CD14-positive monocyte (primary cell): ENCODE results near the gene EEF1G. TPM values are rescaled to one million over a fixed set of nuclear protein-coding genes. Genes with fewer than 3 reads are reported as not detected.

Source experiments
- DNase-seq, 3 donors: peaks; one replicate each; pipeline ENCODE4 v3.0.0-alpha.2; 2011 to 2022
- H2AFZ ChIP-seq: 2 replicates; pipeline ENCODE4 v1.6.0; 2012; ENCODE audit warnings: mild to moderate bottlenecking, low read depth, low read length, inconsistent platforms; ENCODE audit not compliant: insufficient read depth, poor library complexity, severe bottlenecking
- H3K27ac ChIP-seq, 2 donors: 1 replicate in 1 of 2; 2 replicates in 1 of 2; pipeline ENCODE4 v1.5.1; 2012 to 2013; ENCODE audit warnings: low read length in 2 of 2, control low read depth in 1 of 2, inconsistent platforms in 1 of 2, low read depth in 1 of 2, mild to moderate bottlenecking in 1 of 2
- H3K27me3 ChIP-seq, 2 donors: one replicate each; pipeline versions ENCODE4 v1.6.0 to v1.6.1; 2011 to 2013; ENCODE audit warnings: low read length in 2 of 2; ENCODE audit not compliant: control insufficient read depth in 2 of 2, insufficient read depth in 2 of 2
- H3K36me3 ChIP-seq, 2 donors: replicated peaks in 1 of 2; 1 replicate in 1 of 2; 2 replicates in 1 of 2; pipeline versions ENCODE4 v1.5.1 to v1.6.1; 2012 to 2013; ENCODE audit warnings: low read length in 2 of 2, control low read depth in 1 of 2, inconsistent platforms in 1 of 2, mild to moderate bottlenecking in 1 of 2; ENCODE audit not compliant: insufficient read depth in 2 of 2, control insufficient read depth in 1 of 2
- H3K4me1 ChIP-seq, 2 donors: 1 replicate in 1 of 2; 2 replicates in 1 of 2; pipeline versions ENCODE4 v1.5.1 to v1.6.1; 2012 to 2013; ENCODE audit warnings: low read length in 2 of 2, control low read depth in 1 of 2, inconsistent platforms in 1 of 2, mild to moderate bottlenecking in 1 of 2, moderate library complexity in 1 of 2; ENCODE audit not compliant: insufficient read depth in 2 of 2, control insufficient read depth in 1 of 2
- H3K4me2 ChIP-seq: replicated peaks from 2 replicates; pipeline ENCODE3; 2012; ENCODE audit warnings: low read length, moderate library complexity, mild to moderate bottlenecking; ENCODE audit not compliant: poor library complexity, severe bottlenecking; ENCODE audit errors: extremely low read depth
- H3K4me3 ChIP-seq, 3 experiments: fragments of 200-600 bp in 1 of 3; sonication (generic) in 1 of 3; replicated peaks in 1 of 3; 1 replicate in 2 of 3; 2 replicates in 1 of 3; pipeline ENCODE4 v1.5.1; 2011 to 2013; ENCODE audit warnings: low read length in 3 of 3, mild to moderate bottlenecking in 3 of 3, control low read depth in 2 of 3, low read depth in 2 of 3, inconsistent platforms in 1 of 3, moderate library complexity in 1 of 3
- H3K79me2 ChIP-seq: 2 replicates; pipeline ENCODE4 v1.6.0; 2012; ENCODE audit warnings: mild to moderate bottlenecking, control low read depth, inconsistent platforms, low read length, moderate library complexity; ENCODE audit not compliant: insufficient read depth
- H3K9ac ChIP-seq: 2 replicates; pipeline ENCODE4 v1.6.0; 2017; ENCODE audit warnings: low read length, mild to moderate bottlenecking; ENCODE audit not compliant: insufficient read depth, poor library complexity, severe bottlenecking
- H3K9me3 ChIP-seq, 2 donors: replicated peaks in 1 of 2; 1 replicate in 1 of 2; 2 replicates in 1 of 2; pipeline versions ENCODE4 v1.5.1 to v1.6.1; 2012 to 2013; ENCODE audit warnings: low read length in 2 of 2, control low read depth in 1 of 2; ENCODE audit not compliant: control insufficient read depth in 1 of 2, insufficient read depth in 1 of 2
- H4K20me1 ChIP-seq: 2 replicates; pipeline ENCODE4 v1.6.0; 2012; ENCODE audit warnings: mild to moderate bottlenecking, low read length, control low read depth, moderate library complexity; ENCODE audit not compliant: insufficient read depth
- H3K27ac Mint-ChIP-seq, 7 donors: one replicate each; pipeline ENCODE4 v1.8.0; 2020; ENCODE audit warnings: mild to moderate bottlenecking in 7 of 7, mixed read lengths in 7 of 7, moderate library complexity in 6 of 7, inconsistent platforms in 2 of 7
- H3K27me3 Mint-ChIP-seq, 3 donors: one replicate each; pipeline ENCODE4 v1.8.0; 2021 to 2022; ENCODE audit warnings: low read depth in 3 of 3, mild to moderate bottlenecking in 3 of 3, mixed read lengths in 3 of 3, moderate library complexity in 3 of 3, inconsistent platforms in 1 of 3
- H3K36me3 Mint-ChIP-seq, 2 donors: one replicate each; pipeline ENCODE4 v1.8.0; 2020; ENCODE audit warnings: mixed read lengths in 2 of 2, inconsistent platforms in 1 of 2, mild to moderate bottlenecking in 1 of 2
- H3K4me1 Mint-ChIP-seq: one replicate; pipeline ENCODE4 v1.8.0; 2020; ENCODE audit warnings: mild to moderate bottlenecking, mixed read lengths
- H3K4me3 Mint-ChIP-seq, 2 donors: one replicate each; pipeline ENCODE4 v1.8.0; 2020; ENCODE audit warnings: mild to moderate bottlenecking in 2 of 2, mixed read lengths in 2 of 2, moderate library complexity in 1 of 2
- H3K9me3 Mint-ChIP-seq, 7 donors: one replicate each; pipeline ENCODE4 v1.8.0; 2020 to 2022; ENCODE audit warnings: mixed read lengths in 7 of 7, mild to moderate bottlenecking in 6 of 7, moderate library complexity in 6 of 7, inconsistent platforms in 2 of 7
- CTCF ChIP-seq: fragments of 200-600 bp; IDR thresholded peaks from one replicate; pipeline ENCODE4 v1.8.0; 2022; ENCODE audit warnings: antibody characterized with exemption, mild to moderate bottlenecking
- WGBS: methylation state at CpG from one replicate; pipeline ENCODE4 v1.1.5; 2013; ENCODE audit warnings: missing lambda C conversion rate; ENCODE audit not compliant: insufficient coverage; 5-methylcytosine and 5-hydroxymethylcytosine counted together
- intact Hi-C, 2 donors: fragments of 100-400 bp; cut with micrococcal nuclease; formaldehyde crosslinking; loops; one replicate each; pipeline versions ENCODE4 v1.15.0 to v1.15.1; 2023
- polyA plus RNA-seq, 3 donors: library from polyadenylated mRNA; depleted of rRNA in 1 of 3; unstranded in 2 of 3; stranded (reverse) in 1 of 3; fragments of 300-500 nt in 2 of 3; fragments of >200 nt in 1 of 3; fragmentation: Illumina TruSeq in 2 of 3; gene quantifications; 1 replicate in 2 of 3; 2 replicates in 1 of 3; pipeline ENCODE4 v1.2.3, GENCODE V29; 2012 to 2021

EEF1G gene
- polyA plus RNA-seq, 3 donors: 490 to 603 (median 491) TPM

DNA sequence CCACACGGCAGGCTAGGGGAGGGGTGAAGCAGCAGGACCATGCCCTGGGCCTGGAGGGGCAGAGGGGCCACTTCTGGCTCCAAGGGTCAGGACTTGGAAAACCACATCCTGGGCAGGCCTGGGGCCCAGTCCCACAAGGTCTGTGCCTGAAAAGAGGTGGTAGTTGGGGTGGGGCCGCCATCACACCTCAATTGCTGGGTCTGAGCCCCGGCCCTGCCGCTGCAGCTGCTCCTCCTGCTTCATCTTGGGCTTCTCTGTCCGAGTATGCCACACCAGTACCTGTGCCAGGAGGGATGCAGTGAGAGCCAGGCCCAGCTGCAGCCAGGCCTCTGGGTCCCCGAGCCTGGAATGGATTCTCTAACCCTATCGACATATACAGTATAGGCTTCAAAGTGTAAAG, 41.8 kb upstream of the EEF1G start:
- Mint-ChIP-seq H3K27ac (peak overlapping the region in 1 of 7 donors; percentile 36), H3K36me3 (peaks cover 27 to 48% of the 10 kb centered on the region in 2 donors), H3K27me3 (no peaks in the 10 kb centered on the region), H3K4me3 (no peak overlapping the region), H3K9me3 (no peaks in the 10 kb centered on the region), H3K4me1 (peaks cover 20% of the 10 kb centered on the region)
- peaks cover 20 to 28% of the 10 kb centered on the region in 2 donors for H3K4me1 ChIP-seq
- H3K9ac ChIP-seq: no peak overlapping the region
- H4K20me1 ChIP-seq: no peaks in the 10 kb centered on the region
- TF ChIP-seq CTCF: no peak
- intact Hi-C loops: loop anchor here in 1 of 2 donors (10.0 kb wide), 1 partner anchor 239 kb away; no protein-coding TSS in a partner anchor
- H3K4me3 ChIP-seq: no peak overlapping the region
- no peak for DNase-seq
- H3K9me3 ChIP-seq: no peaks in the 10 kb centered on the region
- H3K27ac ChIP-seq: no peak overlapping the region
- H3K36me3 ChIP-seq: peaks cover 16 to 32% of the 10 kb centered on the region in 2 donors
- H2AFZ ChIP-seq: no peak overlapping the region
- H3K27me3 ChIP-seq: no peaks in the 10 kb centered on the region
- no peak overlapping the region for H3K4me2 ChIP-seq
- peaks cover 28% of the 10 kb centered on the region for H3K79me2 ChIP-seq
- 100% methylated on average over 2 of the region's 7 CpGs for WGBS

DNA sequence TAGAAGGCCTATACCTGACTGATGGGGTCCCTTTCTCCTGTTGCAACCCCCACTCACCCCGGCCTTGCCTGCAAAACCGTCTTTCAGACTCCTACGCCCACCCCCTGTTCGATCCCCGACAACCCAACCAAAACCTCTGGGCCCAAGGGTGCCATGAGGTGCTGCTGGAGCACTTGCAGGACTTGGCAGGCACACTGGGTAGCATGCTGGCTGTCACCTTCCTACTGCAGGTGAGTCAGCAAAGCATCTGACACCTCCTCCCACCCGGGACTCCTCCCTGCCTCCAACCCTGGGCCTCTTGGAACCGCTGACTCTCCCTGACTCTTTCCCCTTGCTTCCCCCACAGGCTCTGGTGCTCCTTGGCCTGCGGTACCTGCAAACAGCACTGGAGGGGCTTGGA, 40.6 kb upstream of the EEF1G start:
- no peaks in the 10 kb centered on the region for H3K27me3 ChIP-seq
- Mint-ChIP-seq H3K4me3 (no peak overlapping the region), H3K4me1 (peaks cover 16% of the 10 kb centered on the region), H3K9me3 (peaks cover 0 to 2% (median 0%) of the 10 kb centered on the region in 7 donors), H3K36me3 (peaks cover 37 to 59% of the 10 kb centered on the region in 2 donors), H3K27me3 (no peaks in the 10 kb centered on the region), H3K27ac (peak overlapping the region in 5 of 7 donors; percentile 27 to 73 (median 50))
- intact Hi-C loops: loop anchor here in 1 of 2 donors (10.0 kb wide), 1 partner anchor 241 kb away; no protein-coding TSS in a partner anchor
- H3K4me2 ChIP-seq: no peak overlapping the region
- no peak overlapping the region for H3K27ac ChIP-seq
- no peaks in the 10 kb centered on the region for H3K9me3 ChIP-seq
- 92% methylated on average over 5 of the region's 8 CpGs for WGBS
- H2AFZ ChIP-seq: no peak overlapping the region
- no peak overlapping the region for H3K4me3 ChIP-seq
- no peak overlapping the region for H3K9ac ChIP-seq
- H3K79me2 ChIP-seq: peaks cover 19% of the 10 kb centered on the region
- no peak for TF ChIP-seq CTCF
- peaks cover 19 to 44% of the 10 kb centered on the region in 2 donors for H3K36me3 ChIP-seq
- DNase-seq: no peak
- peaks cover 16 to 22% of the 10 kb centered on the region in 2 donors for H3K4me1 ChIP-seq
- H4K20me1 ChIP-seq: no peaks in the 10 kb centered on the region
